ENCODE data around the gene TMEM138.
A peak's percentile ranks its signal among the peaks of the same experiment; 100 is the strongest.
"Not testable (repeated sequence)": the region's sequence is repeated elsewhere in the genome, so short reads cannot be mapped to it uniquely, and the experiment has no call there.

Gene TMEM138

GRCh38 chr11:61377461-61378160 is 15.4 kb downstream of the TMEM138 start:
- peak; percentile 46 for DNase-seq (ENCODE audit: low read depth)
- no peak for TF ChIP-seq CTCF (conservative IDR thresholded peaks at IDR 0.05; ENCODE audit: low read depth, low read length)

DNA sequence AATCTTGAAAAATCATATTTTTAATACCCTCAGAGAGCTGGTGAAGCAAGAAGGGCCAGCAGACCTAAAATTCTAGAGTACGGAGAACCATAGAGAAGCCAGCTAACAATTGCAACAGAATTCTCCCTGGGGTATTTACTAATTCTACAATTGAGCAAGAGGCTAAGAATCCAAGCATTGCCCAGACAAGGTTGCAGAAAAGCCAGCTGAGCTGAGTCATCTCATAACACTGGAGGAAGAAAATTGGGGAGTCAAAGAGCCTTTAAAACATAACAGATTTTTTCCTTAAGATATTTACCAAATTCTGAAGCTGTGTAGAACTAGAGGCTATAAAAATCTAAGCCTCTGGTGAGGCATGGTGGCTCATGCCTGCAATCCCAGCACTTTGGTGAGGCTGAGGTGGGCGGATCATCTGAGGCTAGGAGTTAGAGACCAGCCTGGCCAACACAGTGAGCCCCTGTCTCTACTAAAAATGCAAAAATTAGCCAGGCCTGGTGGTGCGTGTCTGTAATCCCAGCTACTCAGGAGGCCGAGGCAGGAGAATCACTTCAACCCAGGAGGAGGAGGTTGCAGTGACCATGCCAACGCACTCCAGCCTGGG is 16.6 kb downstream of the TMEM138 start:
- no peak for TF ChIP-seq CTCF (conservative IDR thresholded peaks at IDR 0.05; ENCODE audit: low read depth, low read length)
- H3K4me3 ChIP-seq (ENCODE audit: low read depth, low read length), result no peak overlapping the region
- DNase-seq (ENCODE audit: low read depth), result peak; percentile 98

More at GRCh38 chr11:61377461-61378160, 15.4 kb downstream of the TMEM138 start:
- H3K4me3 ChIP-seq (ENCODE audit: low read depth, low read length), result no peak overlapping the region

- no peak for TF ChIP-seq CTCF (conservative IDR thresholded peaks at IDR 0.05; ENCODE audit: low read depth, low read length)
- no peak overlapping the region for H3K4me3 ChIP-seq (ENCODE audit: low read depth, low read length)
- DNase-seq (ENCODE audit: low read depth), result no peak
Measured at GRCh38 chr11:61380884-61381283, 18.7 kb downstream of the TMEM138 start.

DNA sequence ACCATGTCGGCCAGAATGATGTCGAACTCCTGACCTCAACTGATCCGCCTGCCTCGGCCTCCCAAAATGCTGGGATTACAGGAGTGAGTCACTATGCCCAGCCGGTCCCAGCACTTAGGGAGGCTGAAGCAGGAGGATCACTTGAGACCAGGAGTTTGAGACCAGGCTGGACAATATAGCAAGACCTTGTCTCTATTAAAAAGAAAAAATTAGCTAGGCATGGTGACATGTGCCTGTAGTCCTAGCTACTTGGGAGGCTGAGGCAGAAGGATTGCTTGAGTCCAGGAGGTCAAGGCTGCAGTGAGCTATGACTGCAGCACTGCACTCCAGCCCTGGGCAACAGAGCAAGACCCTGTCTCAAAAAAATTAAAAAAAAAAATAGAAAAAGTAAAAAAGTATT is 21.7 kb downstream of the TMEM138 start:
- H3K4me3 ChIP-seq (ENCODE audit: low read depth, low read length); DNase-seq (ENCODE audit: low read depth): not testable (repeated sequence)

DNA sequence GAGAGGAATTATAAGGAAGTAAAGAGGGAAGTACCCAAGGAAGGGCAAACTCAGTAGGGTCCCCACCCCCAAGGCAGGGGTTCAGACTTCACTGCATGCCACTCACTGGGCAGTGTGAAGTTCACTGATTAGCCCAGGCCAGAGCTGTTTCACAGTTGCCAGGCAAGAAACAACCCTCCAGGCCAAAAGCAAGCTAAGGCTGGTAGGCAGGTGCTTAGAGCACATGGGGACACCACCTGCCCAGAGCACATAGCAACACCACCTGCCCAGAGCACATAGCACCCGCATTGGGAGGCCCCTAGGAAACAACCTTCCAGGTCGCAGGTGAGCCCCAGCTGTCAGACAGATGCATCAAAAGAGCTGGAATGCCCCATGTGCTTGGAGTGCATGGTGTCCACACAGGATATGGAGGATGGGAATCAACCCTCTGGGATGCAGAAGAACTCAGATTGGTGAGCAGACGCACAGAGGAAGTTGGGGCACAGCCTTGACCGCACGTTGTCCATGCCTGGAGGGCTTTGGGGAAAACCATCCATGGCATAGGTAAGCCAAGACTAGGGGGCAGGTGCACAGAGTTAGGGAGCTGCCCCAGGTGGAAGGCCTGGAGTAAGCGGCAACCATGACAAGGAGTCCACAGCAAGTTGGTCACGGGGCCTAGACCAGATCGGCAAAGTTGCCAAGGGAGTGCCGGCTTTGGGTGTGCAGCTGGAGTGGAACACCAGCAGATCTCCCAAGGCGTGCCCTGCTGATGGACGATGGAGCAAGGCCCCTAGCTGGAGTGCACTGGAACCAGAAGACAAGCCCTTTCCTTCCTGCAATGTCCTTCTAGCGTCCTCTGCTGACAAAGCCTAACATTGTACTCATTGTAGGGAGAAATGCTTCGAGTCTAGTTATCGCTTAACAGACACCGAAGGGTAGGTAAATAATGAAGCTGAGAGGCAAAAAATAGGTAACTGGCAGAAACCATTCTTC is 22.4 kb downstream of the TMEM138 start:
- peak; percentile 73 for TF ChIP-seq CTCF (conservative IDR thresholded peaks at IDR 0.05; ENCODE audit: low read depth, low read length)
- DNase-seq (ENCODE audit: low read depth), result peak; percentile 69
- H3K4me3 ChIP-seq (ENCODE audit: low read depth, low read length), result no peak overlapping the region

DNA sequence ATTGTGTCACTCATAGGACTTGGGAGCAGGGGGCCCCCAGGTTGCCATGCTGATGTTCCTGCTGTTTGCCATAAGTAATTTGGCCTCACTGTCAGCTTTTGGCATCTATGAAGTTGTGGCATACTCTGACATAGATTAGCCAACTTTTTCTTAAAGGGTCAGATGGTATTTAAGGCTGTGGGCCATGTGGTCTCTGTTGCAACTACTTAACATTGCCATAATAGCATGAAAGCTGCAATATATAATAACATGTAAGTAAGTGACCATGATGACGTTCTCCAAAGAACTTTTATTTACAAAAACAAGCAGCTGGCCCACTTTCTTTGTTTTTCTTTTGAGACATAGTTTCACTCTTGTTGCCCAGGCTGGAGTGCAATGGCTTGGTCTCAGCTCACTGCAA is 28.0 kb downstream of the TMEM138 start:
- TF ChIP-seq CTCF (conservative IDR thresholded peaks at IDR 0.05; ENCODE audit: low read depth, low read length), result no peak
- no peak overlapping the region for H3K4me3 ChIP-seq (ENCODE audit: low read depth, low read length)
- no peak for DNase-seq (ENCODE audit: low read depth)

GRCh38 chr11:61392981-61393595 is 30.9 kb downstream of the TMEM138 start:
- peak; percentile 53 for DNase-seq (ENCODE audit: low read depth)
- H3K4me3 ChIP-seq (ENCODE audit: low read depth, low read length), result peak overlapping the region; percentile 70
- peak; percentile 53 for TF ChIP-seq CTCF (conservative IDR thresholded peaks at IDR 0.05; ENCODE audit: low read depth, low read length)

All from choroid plexus epithelial cell (primary cell).